ENCODE measurements around the gene ISYNA1.

DNA sequence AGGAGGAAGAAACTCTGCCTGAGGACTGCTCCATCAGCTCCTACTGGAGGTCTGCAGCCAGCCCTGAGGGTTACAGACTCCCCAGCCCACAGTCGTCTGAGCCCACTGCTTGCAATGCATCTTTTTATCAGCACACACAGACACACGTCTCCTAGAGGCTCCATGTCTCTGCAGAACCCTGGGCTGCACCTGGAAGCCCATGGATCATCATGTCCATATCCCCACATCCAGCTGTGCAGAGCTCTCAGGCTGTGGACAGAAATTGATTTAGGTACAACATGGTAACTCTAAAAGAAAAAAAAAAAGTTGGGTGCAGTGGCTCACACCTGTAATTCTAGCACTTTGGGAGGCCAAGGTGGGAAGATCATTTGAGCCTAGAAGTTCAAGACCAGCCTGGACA is 32.9 kb upstream of the ISYNA1 start:
- TF ChIP-seq FOXA1 (IDR thresholded peaks at IDR 0.05) (no peak), ELF4 (IDR thresholded peaks at IDR 0.05) (no peak), NFRKB (IDR thresholded peaks at IDR 0.05) (no peak), ARNT (IDR thresholded peaks at IDR 0.05) (no peak), SP1 (IDR thresholded peaks at IDR 0.05) (no peak), BHLHE40 (IDR thresholded peaks at IDR 0.05; ENCODE audit: borderline replicate concordance) (no peak), FOXK2 (IDR thresholded peaks at IDR 0.05) (no peak), FOXM1 (IDR thresholded peaks at IDR 0.05; ENCODE audit: borderline replicate concordance) (no peak)
